Colonic mucosa (tissue), 4 donors: ENCODE measurements around the gene MPZL3. TPM values are rescaled to one million over a fixed set of nuclear protein-coding genes. Genes with fewer than 3 reads are reported as not detected.

ENCODE experiments used
- DNase-seq: peaks from one replicate; pipeline ENCODE4 v3.0.0-alpha.2; 2020
- H3K27ac ChIP-seq: fragments of 200-600 bp; one replicate; pipeline ENCODE4 v1.8.0; 2021
- H3K27me3 ChIP-seq: fragments of 200-600 bp; one replicate; pipeline ENCODE4 v1.8.0; 2021
- H3K36me3 ChIP-seq: fragments of 200-600 bp; one replicate; pipeline ENCODE4 v1.8.0; 2021
- H3K4me1 ChIP-seq: fragments of 200-600 bp; one replicate; pipeline ENCODE4 v1.8.0; 2021; ENCODE audit warnings: mild to moderate bottlenecking
- H3K4me3 ChIP-seq: fragments of 200-600 bp; one replicate; pipeline ENCODE4 v1.8.0; 2021
- H3K9ac ChIP-seq, 2 donors: one replicate each; pipeline ENCODE4 v1.7.0; 2013; ENCODE audit warnings: control low read depth in 2 of 2, low read depth in 2 of 2, low read length in 2 of 2
- H3K9me3 ChIP-seq: fragments of 200-600 bp; one replicate; pipeline ENCODE4 v1.8.0; 2021
- CTCF ChIP-seq: fragments of 200-600 bp; IDR thresholded peaks from one replicate; pipeline ENCODE4 v1.8.0; 2022; ENCODE audit warnings: antibody characterized with exemption, mild to moderate bottlenecking
- intact Hi-C: fragments of 100-400 bp; cut with DNase I; formaldehyde crosslinking; loops from one replicate; pipeline ENCODE4 v1.14.1; 2022
- total RNA-seq, 2 donors: library from RNA; stranded (reverse); fragmentation: NEBNext Ultra II Directional in 1 of 2; extraction: Animal tissue kit (Norgen Biotek cat#: 25700) in 1 of 2; gene quantifications; one replicate each; pipeline ENCODE4 v1.2.1, GENCODE V29; 2021
- donor health status: healthy.
- donor health status: DM: no; HTN: no; CAD: no.
- donor health status: DM: no; HTN: no; CAD: no.

The MPZL3 gene
- total RNA-seq, result 10 to 100 TPM; 10.9 to 27.8 TPM

GRCh38 chr11:118251858-118252652, at the start of gene MPZL3:
MPZL3 (minus strand) TSS chr11:118252365; CDS start chr11:118252294, 71 bp downstream.
- TF ChIP-seq CTCF, result no peak
- Histone ChIP-seq H3K27me3 (no peaks in the 10 kb centered on the region), H3K4me3 (peak within 1 kb of the TSS; percentile 51), H3K36me3 (no peaks in the 10 kb centered on the region), H3K4me1 (no peaks in the 10 kb centered on the region), H3K27ac (peak within 1 kb of the TSS; percentile 79), H3K9me3 (no peaks in the 10 kb centered on the region), H3K9ac (peak within 1 kb of the TSS; percentile 69 to 82)
- intact Hi-C loops, result no loop called here
- DNase-seq, result peak; percentile 98

GRCh38 chr11:118301600-118302195, 49.5 kb upstream of the MPZL3 start:
- H3K27ac ChIP-seq, result no peak overlapping the region
- intact Hi-C loops, result no loop called here
- H3K4me1 ChIP-seq, result no peaks in the 10 kb centered on the region
- DNase-seq, result no peak
- TF ChIP-seq CTCF, result no peak
- no peak overlapping the region for H3K9ac ChIP-seq
- no peak overlapping the region for H3K4me3 ChIP-seq
- no peaks in the 10 kb centered on the region for H3K36me3 ChIP-seq
- no peaks in the 10 kb centered on the region for H3K9me3 ChIP-seq
- H3K27me3 ChIP-seq, result no peaks in the 10 kb centered on the region

GRCh38 chr11:118295815-118296454, 43.8 kb upstream of the MPZL3 start:
- H3K27ac ChIP-seq, result no peak overlapping the region
- H3K4me1 ChIP-seq, result no peaks in the 10 kb centered on the region
- intact Hi-C loops, result loop anchor here (2.0 to 10.0 kb wide), 2 partner anchors 57 to 189 kb away; no protein-coding TSS in a partner anchor
- no peaks in the 10 kb centered on the region for H3K9me3 ChIP-seq
- DNase-seq, result no peak
- H3K27me3 ChIP-seq, result no peaks in the 10 kb centered on the region
- H3K4me3 ChIP-seq, result no peak overlapping the region
- H3K36me3 ChIP-seq, result no peaks in the 10 kb centered on the region
- no peak overlapping the region for H3K9ac ChIP-seq
- peak; percentile 36 for TF ChIP-seq CTCF

GRCh38 chr11:118295199-118295598, 43.0 kb upstream of the MPZL3 start:
- no peak overlapping the region for H3K27ac ChIP-seq
- no peaks in the 10 kb centered on the region for H3K27me3 ChIP-seq
- H3K4me1 ChIP-seq, result no peaks in the 10 kb centered on the region
- no peaks in the 10 kb centered on the region for H3K9me3 ChIP-seq
- no peaks in the 10 kb centered on the region for H3K36me3 ChIP-seq
- TF ChIP-seq CTCF, result no peak
- intact Hi-C loops, result loop anchor here (10.0 kb wide), 1 partner anchor 190 kb away; no protein-coding TSS in a partner anchor
- no peak overlapping the region for H3K4me3 ChIP-seq
- H3K9ac ChIP-seq, result no peak overlapping the region
- no peak for DNase-seq

GRCh38 chr11:118294053-118294452, 41.9 kb upstream of the MPZL3 start:
- no peak overlapping the region for H3K4me3 ChIP-seq
- intact Hi-C loops, result loop anchor here (5.0 to 10.0 kb wide), 2 partner anchors 147 to 191 kb away; no protein-coding TSS in a partner anchor

More at GRCh38 chr11:118294053-118294452, 41.9 kb upstream of the MPZL3 start:
- TF ChIP-seq CTCF, result no peak
- Histone ChIP-seq H3K27ac (no peak overlapping the region), H3K4me1 (no peaks in the 10 kb centered on the region), H3K36me3 (no peaks in the 10 kb centered on the region), H3K27me3 (no peaks in the 10 kb centered on the region), H3K9me3 (no peaks in the 10 kb centered on the region), H3K9ac (no peak overlapping the region)
- no peak for DNase-seq
